WTC11 (cell line): ENCODE results near the gene TBX4. TPM values are rescaled to one million over a fixed set of nuclear protein-coding genes. Genes with fewer than 3 reads are reported as not detected.
"Not testable (repeated sequence)": the region's sequence is repeated elsewhere in the genome, so short reads cannot be mapped to it uniquely, and the experiment has no call there.

Experiments used
- ATAC-seq: fragments of 200-7000 bp; cut with Tn5 transposase; 2 replicates; pipeline ENCODE4 v1.10.0; 2021; ENCODE audit warnings: mild to moderate bottlenecking, moderate library complexity
- CTCF ChIA-PET: fragments of 300-600 bp; sonication (Branson Sonifier 250); formaldehyde crosslinking; loops from one replicate; lab custom pipeline; 2021; ENCODE audit warnings: antibody characterized with exemption; lab: Charles Lee
- POLR2A ChIA-PET: fragments of 350-600 bp; sonication (Branson Sonifier 250); formaldehyde crosslinking; loops from one replicate; lab custom pipeline; 2021; ENCODE audit warnings: antibody characterized with exemption; lab: Charles Lee
- DNase-seq: peaks from one replicate; pipeline ENCODE4 v3.0.0; 2021; ENCODE audit warnings: low spot score
- H3K27ac Mint-ChIP-seq: 2 replicates; pipeline ENCODE4 v1.8.0; 2021; ENCODE audit warnings: mixed read lengths
- H3K27me3 Mint-ChIP-seq: 2 replicates; pipeline ENCODE4 v1.8.0; 2021; ENCODE audit warnings: low read depth, mild to moderate bottlenecking, moderate library complexity, mixed read lengths
- H3K36me3 Mint-ChIP-seq: 2 replicates; pipeline ENCODE4 v1.8.0; 2021; ENCODE audit warnings: mixed read lengths
- H3K4me1 Mint-ChIP-seq: 2 replicates; pipeline ENCODE4 v1.8.0; 2022; ENCODE audit warnings: mixed read lengths
- H3K4me3 Mint-ChIP-seq: 2 replicates; pipeline ENCODE4 v1.8.0; 2021; ENCODE audit warnings: mild to moderate bottlenecking, moderate library complexity, mixed read lengths
- H3K9me3 Mint-ChIP-seq: 2 replicates; pipeline ENCODE4 v1.8.0; 2021; ENCODE audit warnings: mixed read lengths
- AR ChIP-seq: fragments of 250-450 bp; sonication (Bioruptor Pico); IDR thresholded peaks from 2 replicates; pipeline ENCODE4 v1.9.0; 2021; ENCODE audit warnings: mild to moderate bottlenecking
- GTF2I ChIP-seq: fragments of 250-450 bp; sonication (Bioruptor Pico); conservative IDR thresholded peaks from 2 replicates; pipeline ENCODE4 v1.4.0; 2021; ENCODE audit warnings: mild to moderate bottlenecking
- HMGA2 ChIP-seq: fragments of 250-450 bp; sonication (Bioruptor Pico); IDR thresholded peaks from 2 replicates; pipeline ENCODE4 v1.4.0; 2021; ENCODE audit warnings: mild to moderate bottlenecking, moderate library complexity
- NFE2L1 ChIP-seq: sonication (generic); formaldehyde crosslinking; IDR thresholded peaks from 2 replicates; pipeline ENCODE4 v1.8.1; 2023; ENCODE audit warnings: missing genetic modification reagents
- NR2C2 ChIP-seq: sonication (generic); formaldehyde crosslinking; IDR thresholded peaks from 2 replicates; pipeline ENCODE4 v1.8.0; 2022; ENCODE audit warnings: mild to moderate bottlenecking, missing genetic modification reagents
- OVOL2 ChIP-seq: fragments of 250-450 bp; sonication (Bioruptor Pico); IDR thresholded peaks from 2 replicates; pipeline ENCODE4 v1.9.0; 2021; ENCODE audit warnings: mild to moderate bottlenecking, borderline replicate concordance
- RORB ChIP-seq: fragments of 250-450 bp; sonication (Bioruptor Pico); IDR thresholded peaks from 2 replicates; pipeline ENCODE4 v1.9.0; 2021; ENCODE audit warnings: mild to moderate bottlenecking
- SMAD3 ChIP-seq: sonication (generic); formaldehyde crosslinking; IDR thresholded peaks from 2 replicates; pipeline ENCODE4 v1.8.0; 2022; ENCODE audit warnings: missing genetic modification reagents, mild to moderate bottlenecking, borderline replicate concordance
- SMAD4 ChIP-seq: sonication (generic); formaldehyde crosslinking; IDR thresholded peaks from 2 replicates; pipeline ENCODE4 v1.8.0; 2022; ENCODE audit warnings: mild to moderate bottlenecking, missing genetic modification reagents
- SOX15 ChIP-seq: fragments of 250-450 bp; sonication (Bioruptor Pico); IDR thresholded peaks from 2 replicates; pipeline ENCODE4 v1.9.0; 2021; ENCODE audit warnings: mild to moderate bottlenecking
- USF2 ChIP-seq: sonication (generic); formaldehyde crosslinking; IDR thresholded peaks from 2 replicates; pipeline ENCODE4 v1.8.1; 2023; ENCODE audit warnings: mild to moderate bottlenecking, missing genetic modification reagents, moderate library complexity
- ZNF121 ChIP-seq: sonication (generic); formaldehyde crosslinking; IDR thresholded peaks from 2 replicates; pipeline ENCODE4 v1.8.0; 2023; ENCODE audit warnings: missing genetic modification reagents
- total RNA-seq: library from RNA; stranded (reverse); gene quantifications from 3 replicates; pipeline ENCODE4 v1.2.3, GENCODE V29; 2021
- TF ChIP-seq, protein P1 (sequence below): fragments of 250-450 bp; sonication (Bioruptor Pico); IDR thresholded peaks from 2 replicates; pipeline ENCODE4 v1.9.0; 2021; ENCODE audit warnings: mild to moderate bottlenecking, borderline replicate concordance
- TF ChIP-seq, protein P2 (sequence below): sonication (generic); formaldehyde crosslinking; IDR thresholded peaks from 2 replicates; pipeline ENCODE4 v1.8.0; 2022; ENCODE audit warnings: missing genetic modification reagents

Gene TBX4
- total RNA-seq, 1 experiment from 2014 or later = not detected

- no peak overlapping the region for H3K27ac Mint-ChIP-seq
- CTCF ChIA-PET = interaction anchor here (1.1 kb wide), 1 partner anchor 11 kb away, joined by 3 read pairs; no protein-coding TSS in a partner anchor
- H3K4me3 Mint-ChIP-seq = no peak overlapping the region
- H3K27me3 Mint-ChIP-seq = peaks cover 29% of the 10 kb centered on the region
- DNase-seq (no peak), ATAC-seq (no peak)
- TF ChIP-seq SMAD3 (CRISPR knock-in tag) = no peak
- TF ChIP-seq AR = no peak
- H3K9me3 Mint-ChIP-seq = peaks cover 16% of the 10 kb centered on the region
- POLR2A ChIA-PET = no interaction called here
- 0 out of 2 replicates have a peak, but pooled peaks cover 3% of the 10 kb centered on the region for H3K36me3 Mint-ChIP-seq
- H3K4me1 Mint-ChIP-seq = peaks cover 2% of the 10 kb centered on the region
These were observed 15.1 kb upstream of the TBX4 start for GRCh38 chr17:61436995-61437704.

DNA sequence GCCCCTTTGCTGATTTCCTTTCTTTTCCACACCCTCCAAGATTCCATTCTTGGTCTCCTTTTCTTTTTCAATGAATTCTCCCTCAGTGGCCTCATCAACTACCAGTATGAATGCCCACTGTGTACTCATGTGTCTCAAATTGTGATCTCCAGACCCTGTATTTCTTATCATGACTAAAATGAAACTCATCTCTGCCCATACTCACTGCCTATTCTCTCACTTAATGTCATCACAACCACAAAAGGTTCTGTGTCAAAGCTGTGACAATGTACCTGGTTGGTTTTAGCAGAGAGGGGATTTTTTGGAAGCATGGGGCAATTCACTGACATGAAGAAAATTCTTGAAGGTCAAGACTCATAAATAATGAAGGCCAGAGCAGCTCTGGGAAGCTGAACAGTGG is 11.5 kb upstream of the TBX4 start:
- H3K27ac Mint-ChIP-seq = no peak overlapping the region
- H3K4me3 Mint-ChIP-seq = no peak overlapping the region
- peaks cover 19% of the 10 kb centered on the region for H3K9me3 Mint-ChIP-seq
- POLR2A ChIA-PET = no interaction called here
- no peak for TF ChIP-seq USF2
- TF ChIP-seq, all 79 proteins: peak for 0
- Mint-ChIP-seq H3K36me3 (0 out of 2 replicates have a peak, but pooled peaks cover 3% of the 10 kb centered on the region), H3K4me1 (peaks cover 8% of the 10 kb centered on the region), H3K27me3 (peaks cover 31% of the 10 kb centered on the region)
- DNase-seq (no peak), ATAC-seq (no peak)
- CTCF ChIA-PET = interaction anchor here (0.9 kb wide), 1 partner anchor 9 kb away, joined by 4 read pairs; no protein-coding TSS in a partner anchor

DNA sequence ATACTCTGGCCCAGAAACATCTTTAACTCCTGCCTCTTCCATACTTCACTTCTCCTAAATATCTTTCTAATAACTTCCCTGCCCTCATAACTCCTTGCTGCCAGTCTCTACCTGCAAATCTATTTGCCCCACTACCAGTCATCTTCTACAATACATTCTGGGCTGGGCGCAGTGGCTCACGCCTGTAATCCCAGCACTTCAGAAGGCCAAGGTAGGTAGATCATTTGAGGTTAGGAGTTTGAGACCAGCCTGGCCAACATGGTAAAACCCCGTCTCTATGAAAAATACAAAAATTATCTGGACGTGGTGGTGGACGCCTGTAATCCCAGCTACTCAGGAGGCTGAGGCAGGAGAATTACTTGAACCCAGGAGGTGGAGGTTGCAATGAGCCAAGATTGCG is 10.7 kb upstream of the TBX4 start:
- H3K27ac Mint-ChIP-seq, H3K4me3 Mint-ChIP-seq, H3K36me3 Mint-ChIP-seq, DNase-seq, POLR2A ChIA-PET, ATAC-seq: not testable (repeated sequence)
- Mint-ChIP-seq H3K9me3 (peaks cover 12% of the 10 kb centered on the region), H3K27me3 (peaks cover 37% of the 10 kb centered on the region), H3K4me1 (peaks cover 12% of the 10 kb centered on the region)
- CTCF ChIA-PET = interaction anchor here (0.6 kb wide), 1 partner anchor 133 kb away, joined by 3 read pairs; no protein-coding TSS in a partner anchor

DNA sequence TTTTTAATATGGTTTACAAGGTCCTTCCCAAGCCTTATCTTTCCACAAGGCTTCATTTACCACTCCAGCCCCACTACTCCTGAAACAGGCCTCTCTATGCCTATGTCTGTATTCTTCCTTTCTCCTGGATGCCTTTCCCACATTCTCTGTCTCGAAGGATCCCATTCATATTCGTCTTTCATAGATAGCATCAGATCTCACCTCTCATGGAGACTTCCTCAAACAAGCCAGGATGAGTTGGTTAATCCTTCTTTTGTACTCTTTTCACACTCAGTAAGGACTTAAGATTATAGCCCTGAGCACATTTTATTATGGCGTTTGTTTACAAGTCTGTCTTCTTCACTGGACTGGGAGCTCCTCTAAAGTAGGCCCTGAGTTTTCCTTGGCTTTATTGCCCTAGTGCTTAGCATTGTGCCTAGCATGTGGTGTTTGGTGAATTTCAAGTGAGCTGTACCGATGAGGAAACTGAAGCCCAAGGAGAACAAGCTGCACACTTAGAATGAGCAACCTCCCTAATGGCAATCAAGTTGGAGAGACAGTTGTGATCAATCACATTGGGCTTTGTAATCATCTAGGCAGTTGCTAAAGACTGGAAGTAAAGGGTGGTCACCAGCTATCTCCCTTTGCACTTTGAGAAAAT is 10.0 kb upstream of the TBX4 start:
- Mint-ChIP-seq H3K27ac (no peak overlapping the region), H3K27me3 (peaks cover 41% of the 10 kb centered on the region), H3K4me1 (peaks cover 20% of the 10 kb centered on the region), H3K9me3 (peaks cover 7% of the 10 kb centered on the region), H3K4me3 (no peak overlapping the region), H3K36me3 (no peaks in the 10 kb centered on the region)
- no peak; the same call in 1 of the 2 replicates for ATAC-seq
- ChIA-PET POLR2A (no interaction called here), CTCF (interaction anchor here (0.6 to 1.8 kb wide), 4 partner anchors 16 to 132 kb away, joined by 3 to 4 read pairs (median 4); no protein-coding TSS in a partner anchor)
- DNase-seq = no peak
- TF ChIP-seq, protein P1, sequence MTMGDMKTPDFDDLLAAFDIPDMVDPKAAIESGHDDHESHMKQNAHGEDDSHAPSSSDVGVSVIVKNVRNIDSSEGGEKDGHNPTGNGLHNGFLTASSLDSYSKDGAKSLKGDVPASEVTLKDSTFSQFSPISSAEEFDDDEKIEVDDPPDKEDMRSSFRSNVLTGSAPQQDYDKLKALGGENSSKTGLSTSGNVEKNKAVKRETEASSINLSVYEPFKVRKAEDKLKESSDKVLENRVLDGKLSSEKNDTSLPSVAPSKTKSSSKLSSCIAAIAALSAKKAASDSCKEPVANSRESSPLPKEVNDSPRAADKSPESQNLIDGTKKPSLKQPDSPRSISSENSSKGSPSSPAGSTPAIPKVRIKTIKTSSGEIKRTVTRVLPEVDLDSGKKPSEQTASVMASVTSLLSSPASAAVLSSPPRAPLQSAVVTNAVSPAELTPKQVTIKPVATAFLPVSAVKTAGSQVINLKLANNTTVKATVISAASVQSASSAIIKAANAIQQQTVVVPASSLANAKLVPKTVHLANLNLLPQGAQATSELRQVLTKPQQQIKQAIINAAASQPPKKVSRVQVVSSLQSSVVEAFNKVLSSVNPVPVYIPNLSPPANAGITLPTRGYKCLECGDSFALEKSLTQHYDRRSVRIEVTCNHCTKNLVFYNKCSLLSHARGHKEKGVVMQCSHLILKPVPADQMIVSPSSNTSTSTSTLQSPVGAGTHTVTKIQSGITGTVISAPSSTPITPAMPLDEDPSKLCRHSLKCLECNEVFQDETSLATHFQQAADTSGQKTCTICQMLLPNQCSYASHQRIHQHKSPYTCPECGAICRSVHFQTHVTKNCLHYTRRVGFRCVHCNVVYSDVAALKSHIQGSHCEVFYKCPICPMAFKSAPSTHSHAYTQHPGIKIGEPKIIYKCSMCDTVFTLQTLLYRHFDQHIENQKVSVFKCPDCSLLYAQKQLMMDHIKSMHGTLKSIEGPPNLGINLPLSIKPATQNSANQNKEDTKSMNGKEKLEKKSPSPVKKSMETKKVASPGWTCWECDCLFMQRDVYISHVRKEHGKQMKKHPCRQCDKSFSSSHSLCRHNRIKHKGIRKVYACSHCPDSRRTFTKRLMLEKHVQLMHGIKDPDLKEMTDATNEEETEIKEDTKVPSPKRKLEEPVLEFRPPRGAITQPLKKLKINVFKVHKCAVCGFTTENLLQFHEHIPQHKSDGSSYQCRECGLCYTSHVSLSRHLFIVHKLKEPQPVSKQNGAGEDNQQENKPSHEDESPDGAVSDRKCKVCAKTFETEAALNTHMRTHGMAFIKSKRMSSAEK = no peak
- TF ChIP-seq HMGA2 (CRISPR knock-in tag) = no peak
- TF ChIP-seq GTF2I (CRISPR knock-in tag) = no peak
- TF ChIP-seq NFE2L1 (CRISPR knock-in tag) = no peak
- no peak for TF ChIP-seq NR2C2 (CRISPR knock-in tag)
- no peak for TF ChIP-seq OVOL2 (CRISPR knock-in tag)
- TF ChIP-seq RORB = no peak
- TF ChIP-seq SMAD4 = no peak
- TF ChIP-seq, protein P2, sequence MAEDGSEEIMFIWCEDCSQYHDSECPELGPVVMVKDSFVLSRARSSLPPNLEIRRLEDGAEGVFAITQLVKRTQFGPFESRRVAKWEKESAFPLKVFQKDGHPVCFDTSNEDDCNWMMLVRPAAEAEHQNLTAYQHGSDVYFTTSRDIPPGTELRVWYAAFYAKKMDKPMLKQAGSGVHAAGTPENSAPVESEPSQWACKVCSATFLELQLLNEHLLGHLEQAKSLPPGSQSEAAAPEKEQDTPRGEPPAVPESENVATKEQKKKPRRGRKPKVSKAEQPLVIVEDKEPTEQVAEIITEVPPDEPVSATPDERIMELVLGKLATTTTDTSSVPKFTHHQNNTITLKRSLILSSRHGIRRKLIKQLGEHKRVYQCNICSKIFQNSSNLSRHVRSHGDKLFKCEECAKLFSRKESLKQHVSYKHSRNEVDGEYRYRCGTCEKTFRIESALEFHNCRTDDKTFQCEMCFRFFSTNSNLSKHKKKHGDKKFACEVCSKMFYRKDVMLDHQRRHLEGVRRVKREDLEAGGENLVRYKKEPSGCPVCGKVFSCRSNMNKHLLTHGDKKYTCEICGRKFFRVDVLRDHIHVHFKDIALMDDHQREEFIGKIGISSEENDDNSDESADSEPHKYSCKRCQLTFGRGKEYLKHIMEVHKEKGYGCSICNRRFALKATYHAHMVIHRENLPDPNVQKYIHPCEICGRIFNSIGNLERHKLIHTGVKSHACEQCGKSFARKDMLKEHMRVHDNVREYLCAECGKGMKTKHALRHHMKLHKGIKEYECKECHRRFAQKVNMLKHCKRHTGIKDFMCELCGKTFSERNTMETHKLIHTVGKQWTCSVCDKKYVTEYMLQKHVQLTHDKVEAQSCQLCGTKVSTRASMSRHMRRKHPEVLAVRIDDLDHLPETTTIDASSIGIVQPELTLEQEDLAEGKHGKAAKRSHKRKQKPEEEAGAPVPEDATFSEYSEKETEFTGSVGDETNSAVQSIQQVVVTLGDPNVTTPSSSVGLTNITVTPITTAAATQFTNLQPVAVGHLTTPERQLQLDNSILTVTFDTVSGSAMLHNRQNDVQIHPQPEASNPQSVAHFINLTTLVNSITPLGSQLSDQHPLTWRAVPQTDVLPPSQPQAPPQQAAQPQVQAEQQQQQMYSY (CRISPR knock-in tag) = no peak
- TF ChIP-seq SOX15 (CRISPR knock-in tag) = no peak
- no peak for TF ChIP-seq ZNF121 (CRISPR knock-in tag)
